DND-41 (cell line): Measurements from ENCODE around the gene SMOC2.

Experiments
- ATAC-seq: fragments of 200-7000 bp; cut with Tn5 transposase; 3 replicates; pipeline ENCODE4 v1.9.1; 2021; ENCODE audit warnings: low read depth; ENCODE audit not compliant: insufficient read depth
- DNase-seq: peaks from one replicate; pipeline ENCODE4 v3.0.0-alpha.2; 2020
- H2AFZ ChIP-seq: 2 replicates; pipeline ENCODE4 v1.6.0; 2012; ENCODE audit warnings: low read depth, low read length
- H3K27ac ChIP-seq: 2 replicates; pipeline ENCODE4 v1.5.1; 2012; ENCODE audit warnings: low read length, inconsistent platforms
- H3K27me3 ChIP-seq: fragments of 200-600 bp; sonication (generic); 2 replicates; pipeline ENCODE4 v1.6.0; 2012; ENCODE audit warnings: low read length, mild to moderate bottlenecking, inconsistent platforms; ENCODE audit not compliant: insufficient read depth, poor library complexity
- H3K36me3 ChIP-seq: 2 replicates; pipeline ENCODE4 v1.5.1; 2012; ENCODE audit warnings: low read length, inconsistent platforms; ENCODE audit not compliant: insufficient read depth
- H3K4me1 ChIP-seq: 2 replicates; pipeline ENCODE4 v1.5.1; 2012; ENCODE audit warnings: mild to moderate bottlenecking, low read length; ENCODE audit not compliant: insufficient read depth
- H3K4me2 ChIP-seq: 2 replicates; pipeline ENCODE4 v1.6.0; 2012; ENCODE audit warnings: mild to moderate bottlenecking, moderate library complexity, low read length, inconsistent platforms; ENCODE audit not compliant: insufficient read depth
- H3K4me3 ChIP-seq, 2 experiments: fragments of 200-600 bp in 1 of 2; shearing (Covaris generic) in 1 of 2; 2 replicates each; pipeline ENCODE4 v1.5.1; 2012 to 2016; ENCODE audit warnings: inconsistent platforms in 2 of 2, low read length in 2 of 2, mild to moderate bottlenecking in 2 of 2, low read depth in 1 of 2, moderate library complexity in 1 of 2
- H3K79me2 ChIP-seq: 2 replicates; pipeline ENCODE4 v1.6.0; 2012; ENCODE audit warnings: low read length, inconsistent platforms; ENCODE audit not compliant: insufficient read depth
- H3K9ac ChIP-seq: 2 replicates; pipeline ENCODE4 v1.6.0; 2012; ENCODE audit warnings: low read depth, mild to moderate bottlenecking, inconsistent platforms, low read length, moderate library complexity
- H3K9me3 ChIP-seq: 2 replicates; pipeline ENCODE4 v1.5.1; 2012; ENCODE audit warnings: low read length, moderate library complexity, mild to moderate bottlenecking, inconsistent platforms; ENCODE audit not compliant: insufficient read depth, severe bottlenecking
- H4K20me1 ChIP-seq: 2 replicates; pipeline ENCODE4 v1.6.0; 2012; ENCODE audit warnings: low read length; ENCODE audit not compliant: insufficient read depth
- EZH2 ChIP-seq: IDR thresholded peaks from 3 replicates; pipeline ENCODE4 v1.6.1; 2012; ENCODE audit warnings: borderline replicate concordance, low read depth, mild to moderate bottlenecking, moderate library complexity, low read length, inconsistent platforms; ENCODE audit not compliant: severe bottlenecking
- TF ChIP-seq, protein P1 (sequence below): IDR thresholded peaks from 2 replicates; pipeline ENCODE4 v1.5.1; 2012; ENCODE audit warnings: borderline replicate concordance, low read length, moderate library complexity, mild to moderate bottlenecking; ENCODE audit not compliant: poor library complexity, severe bottlenecking; ENCODE audit errors: extremely low read depth

Gene SMOC2

DNA sequence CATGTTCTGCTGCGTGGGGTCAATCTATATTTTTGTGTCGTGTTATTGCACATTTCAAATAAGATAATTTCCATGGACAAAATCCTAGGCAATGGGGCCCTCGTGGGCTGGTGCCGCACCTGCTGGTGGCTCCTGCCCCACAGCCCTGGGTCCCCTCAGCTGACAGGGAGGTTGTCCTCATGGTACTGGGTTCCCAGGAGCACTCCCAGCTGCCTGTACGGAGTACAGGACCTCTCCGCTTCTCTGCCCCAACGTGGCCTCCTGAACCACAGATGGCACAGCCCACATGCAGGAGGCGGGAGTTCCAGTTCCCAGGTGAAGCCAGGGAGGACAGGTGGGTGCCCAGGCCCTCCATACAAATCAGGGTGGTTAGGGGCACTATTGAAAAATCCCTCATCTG, 243.5 kb downstream of the SMOC2 start:
- TF ChIP-seq, protein P1, sequence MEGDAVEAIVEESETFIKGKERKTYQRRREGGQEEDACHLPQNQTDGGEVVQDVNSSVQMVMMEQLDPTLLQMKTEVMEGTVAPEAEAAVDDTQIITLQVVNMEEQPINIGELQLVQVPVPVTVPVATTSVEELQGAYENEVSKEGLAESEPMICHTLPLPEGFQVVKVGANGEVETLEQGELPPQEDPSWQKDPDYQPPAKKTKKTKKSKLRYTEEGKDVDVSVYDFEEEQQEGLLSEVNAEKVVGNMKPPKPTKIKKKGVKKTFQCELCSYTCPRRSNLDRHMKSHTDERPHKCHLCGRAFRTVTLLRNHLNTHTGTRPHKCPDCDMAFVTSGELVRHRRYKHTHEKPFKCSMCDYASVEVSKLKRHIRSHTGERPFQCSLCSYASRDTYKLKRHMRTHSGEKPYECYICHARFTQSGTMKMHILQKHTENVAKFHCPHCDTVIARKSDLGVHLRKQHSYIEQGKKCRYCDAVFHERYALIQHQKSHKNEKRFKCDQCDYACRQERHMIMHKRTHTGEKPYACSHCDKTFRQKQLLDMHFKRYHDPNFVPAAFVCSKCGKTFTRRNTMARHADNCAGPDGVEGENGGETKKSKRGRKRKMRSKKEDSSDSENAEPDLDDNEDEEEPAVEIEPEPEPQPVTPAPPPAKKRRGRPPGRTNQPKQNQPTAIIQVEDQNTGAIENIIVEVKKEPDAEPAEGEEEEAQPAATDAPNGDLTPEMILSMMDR, result no peak
- TF ChIP-seq EZH2, result no peak
- DNase-seq (no peak), ATAC-seq (no peak)
- Histone ChIP-seq H3K27ac (no peak overlapping the region), H3K36me3 (no peaks in the 10 kb centered on the region), H3K27me3 (no peaks in the 10 kb centered on the region), H3K9me3 (no peaks in the 10 kb centered on the region), H2AFZ (no peak overlapping the region), H4K20me1 (no peaks in the 10 kb centered on the region), H3K9ac (no peak overlapping the region), H3K4me2 (no peak overlapping the region), H3K4me1 (no peaks in the 10 kb centered on the region), H3K4me3 (no peak overlapping the region), H3K79me2 (no peaks in the 10 kb centered on the region)

DNA sequence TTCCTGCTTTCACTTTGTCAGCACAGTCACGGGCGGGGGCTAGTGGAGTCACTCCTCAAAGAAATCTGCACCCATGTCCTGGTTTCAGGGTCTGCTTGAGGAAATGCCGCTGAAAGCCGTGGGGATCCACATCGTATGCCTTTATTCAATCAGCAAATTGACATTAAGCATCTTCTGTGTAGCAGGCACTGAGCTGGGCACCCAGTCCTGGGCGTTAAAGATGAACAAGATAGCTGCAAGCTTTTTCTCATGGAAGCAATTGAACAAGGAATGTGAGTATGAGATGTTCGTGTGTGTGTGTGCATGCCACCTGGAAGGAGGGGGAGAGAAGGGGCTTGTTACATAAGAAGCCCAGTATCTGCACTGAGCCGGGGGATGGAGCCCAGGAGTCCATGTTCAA, 243.9 kb downstream of the SMOC2 start:
- DNase-seq, result no peak
- Histone ChIP-seq H3K4me3 (no peak overlapping the region), H3K9ac (no peak overlapping the region), H2AFZ (no peak overlapping the region), H3K4me1 (no peaks in the 10 kb centered on the region), H3K27me3 (no peaks in the 10 kb centered on the region), H3K4me2 (no peak overlapping the region), H4K20me1 (no peaks in the 10 kb centered on the region), H3K79me2 (no peaks in the 10 kb centered on the region), H3K36me3 (no peaks in the 10 kb centered on the region), H3K9me3 (no peaks in the 10 kb centered on the region), H3K27ac (no peak overlapping the region)
- TF ChIP-seq EZH2, result no peak
- TF ChIP-seq, protein P1, result no peak
- no peak for ATAC-seq

DNA sequence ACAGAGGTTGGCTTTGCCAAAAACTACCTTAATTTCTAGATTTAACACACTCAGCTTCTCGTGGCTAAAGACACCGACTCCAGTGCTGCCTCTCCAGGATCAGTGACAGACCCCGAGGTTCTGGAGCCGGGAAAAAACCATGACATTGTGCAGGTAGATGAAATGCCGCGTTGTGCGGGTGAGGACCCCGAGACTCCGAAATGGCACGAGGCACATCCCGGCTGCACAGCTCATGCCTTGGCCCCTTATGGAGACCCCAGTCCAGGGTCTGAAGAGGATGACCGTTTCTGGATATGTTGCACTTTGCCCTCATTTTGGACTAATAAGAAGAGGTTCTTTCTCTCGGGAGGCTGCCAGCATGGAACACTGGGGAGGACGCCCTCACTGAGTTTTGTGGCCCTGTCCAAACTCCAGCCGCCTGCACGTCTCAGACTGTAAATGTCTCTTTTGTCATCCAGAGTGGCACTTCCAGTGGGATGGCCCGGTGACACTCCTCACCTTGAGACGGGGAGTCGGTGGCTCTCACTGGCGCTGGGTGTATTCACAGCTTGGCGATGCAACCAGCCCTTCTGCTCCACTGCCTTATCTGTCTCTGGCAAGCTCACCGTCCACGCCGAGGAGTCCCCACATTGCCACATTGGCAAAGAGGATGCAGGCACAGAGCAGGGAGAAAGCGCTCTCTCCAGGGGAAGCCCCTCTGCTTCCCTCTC, 245.2 kb downstream of the SMOC2 start:
- H3K27me3 ChIP-seq, result no peaks in the 10 kb centered on the region
- H3K9me3 ChIP-seq, result no peaks in the 10 kb centered on the region
- no peak for ATAC-seq

More for the DNA sequence above, 245.2 kb downstream of the SMOC2 start:
- H3K36me3 ChIP-seq, result no peaks in the 10 kb centered on the region
- H3K4me3 ChIP-seq, result no peak overlapping the region
- no peaks in the 10 kb centered on the region for H3K4me1 ChIP-seq
- H4K20me1 ChIP-seq, result no peaks in the 10 kb centered on the region
- no peaks in the 10 kb centered on the region for H3K79me2 ChIP-seq
- TF ChIP-seq, protein P1, result no peak
- no peak for TF ChIP-seq EZH2
- no peak overlapping the region for H3K9ac ChIP-seq
- H3K4me2 ChIP-seq, result no peak overlapping the region
- H3K27ac ChIP-seq, result no peak overlapping the region
- H2AFZ ChIP-seq, result no peak overlapping the region
- no peak for DNase-seq
